Measurements from ENCODE around the gene COPG2.
"Not testable (repeated sequence)": the region's sequence is repeated elsewhere in the genome, so short reads cannot be mapped to it uniquely, and the experiment has no call there.

The COPG2 gene

GRCh38 chr7:130668258-130669084 lies at the start of gene COPG2:
Gene COPG2, minus strand, starts transcription at chr7:130668748. Its CDS starts 80 bp downstream, at chr7:130668668.
- peak; percentile 90 for DNase-seq

DNA sequence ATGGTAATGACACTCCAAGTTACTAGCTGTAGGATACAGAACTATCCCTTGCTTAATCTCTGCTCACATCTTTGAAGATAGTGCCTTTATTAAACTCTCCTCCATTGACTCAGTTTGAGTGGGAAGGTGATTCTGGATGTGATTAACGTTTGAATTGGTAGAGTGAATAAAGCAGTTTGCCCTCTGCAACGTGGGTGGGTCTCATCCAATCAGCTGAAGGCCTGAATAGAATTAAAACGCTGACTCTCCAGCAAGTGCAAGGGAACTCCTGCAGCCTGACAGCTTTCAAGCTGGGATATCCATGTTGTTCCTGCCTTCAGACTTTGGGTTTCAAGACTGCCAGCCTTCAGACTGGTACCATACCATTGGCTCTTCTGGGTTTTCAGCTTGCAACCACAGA lies 43.9 kb upstream of the COPG2 start:
- no peak for DNase-seq

GRCh38 chr7:130708766-130709165 lies 40.2 kb upstream of the COPG2 start:
- no peak for DNase-seq

DNA sequence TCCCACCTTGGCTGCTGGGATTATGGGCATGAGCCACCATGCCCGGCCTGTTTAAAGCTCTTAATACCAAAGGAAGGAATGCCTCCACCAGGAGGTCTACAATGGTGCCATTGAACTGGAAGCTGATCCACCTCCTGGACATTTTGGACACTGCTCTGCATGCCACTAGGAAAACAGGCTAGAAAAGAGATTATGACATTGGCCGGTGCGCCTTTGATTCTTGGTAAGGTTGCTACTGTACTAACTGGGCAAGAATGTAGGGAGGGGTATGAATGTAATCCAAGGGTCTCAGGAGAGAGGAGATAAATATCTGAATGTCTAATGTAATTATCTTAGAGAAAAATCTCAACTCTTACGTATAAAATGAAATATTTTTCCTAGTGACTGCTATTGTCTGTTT lies 39.5 kb upstream of the COPG2 start:
- DNase-seq: no peak

DNA sequence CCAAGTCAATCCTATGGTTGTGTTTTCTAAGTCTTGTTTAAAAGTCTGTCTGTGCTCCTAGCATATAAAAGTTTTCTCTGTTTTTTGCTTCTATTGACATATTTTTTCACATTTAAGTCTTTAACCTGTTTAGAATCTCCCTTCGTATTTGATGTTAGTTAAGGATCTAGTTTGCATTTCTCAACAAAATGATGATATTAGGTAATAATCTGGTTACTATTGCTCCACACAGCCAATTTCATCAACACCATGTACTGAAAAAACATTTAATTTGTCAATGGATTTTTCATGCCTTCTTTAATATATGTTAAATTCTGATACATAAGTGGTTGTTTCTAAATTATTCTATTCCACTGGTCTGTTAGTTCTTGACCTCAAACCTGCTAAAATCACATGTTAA lies 35.3 kb upstream of the COPG2 start:
- no peak for DNase-seq

DNA sequence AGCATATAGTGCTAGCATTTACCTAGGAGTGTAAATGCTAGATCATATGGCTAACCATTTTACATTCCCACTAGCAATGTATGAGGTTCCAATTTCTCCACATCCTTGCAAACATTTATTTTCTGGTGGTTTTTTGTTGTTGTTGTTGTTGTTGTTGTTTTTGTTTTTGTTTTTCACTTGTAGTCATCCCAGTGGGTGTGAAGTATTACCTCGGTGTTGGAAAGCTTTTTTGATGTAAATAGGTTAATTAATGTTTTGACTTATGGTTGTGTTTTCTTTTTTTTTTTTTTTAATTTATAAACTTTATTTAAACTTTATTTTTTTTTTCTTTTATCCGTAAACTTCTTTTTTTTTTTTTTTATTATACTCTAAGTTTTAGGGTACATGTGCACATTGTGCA lies 33.1 kb upstream of the COPG2 start:
- DNase-seq: no peak

DNA sequence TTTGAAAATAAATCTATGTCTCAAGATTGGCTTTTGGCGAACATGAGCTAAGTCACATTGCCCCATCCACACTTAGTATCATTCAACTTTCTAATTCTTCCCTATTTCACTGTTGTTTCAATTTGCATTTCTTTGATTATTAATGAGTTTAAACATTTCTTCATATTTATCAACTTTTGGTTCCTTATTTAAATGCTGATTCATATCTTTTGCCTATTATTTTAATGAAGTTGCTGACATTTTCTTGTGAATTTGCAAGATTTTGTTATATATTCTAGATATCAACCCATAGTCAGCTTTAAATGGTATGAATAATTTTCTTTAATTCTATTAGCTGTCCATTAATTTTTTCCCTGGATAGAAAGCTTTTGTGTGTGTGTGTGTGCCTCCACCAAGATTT lies 32.2 kb upstream of the COPG2 start:
- no peak for DNase-seq

- no peak for DNase-seq
These were observed 31.1 kb upstream of the COPG2 start for GRCh38 chr7:130699686-130700085.

DNA sequence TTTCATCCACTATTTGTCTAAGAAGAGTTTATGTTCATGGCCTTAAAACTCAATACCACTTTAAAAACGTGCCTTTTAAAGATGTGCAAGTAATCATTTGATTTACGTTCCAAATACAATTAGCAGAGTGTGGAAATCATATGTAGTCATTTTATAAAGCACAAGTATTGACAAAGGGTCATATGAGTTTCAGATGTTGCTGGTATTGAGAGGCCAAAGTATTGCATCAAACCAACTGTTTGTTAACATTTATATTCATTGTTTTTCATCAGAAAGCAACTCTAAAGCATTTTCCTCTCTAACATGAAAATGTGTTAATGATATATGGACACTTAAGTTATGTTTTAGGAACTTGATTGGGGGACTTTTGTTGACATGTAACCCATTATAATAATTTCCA lies 29.3 kb upstream of the COPG2 start:
- DNase-seq: no peak

GRCh38 chr7:130695840-130696239 lies 27.3 kb upstream of the COPG2 start:
- DNase-seq: no peak

- DNase-seq: not testable (repeated sequence)
These were observed 23.8 kb upstream of the COPG2 start for GRCh38 chr7:130692396-130692795.

GRCh38 chr7:130689683-130690082 lies 21.1 kb upstream of the COPG2 start:
- no peak for DNase-seq

GRCh38 chr7:130683026-130683425 lies 14.5 kb upstream of the COPG2 start:
- DNase-seq: no peak

- no peak for DNase-seq
These were observed 5.9 kb upstream of the COPG2 start for GRCh38 chr7:130674456-130674855.

- DNase-seq: no peak
These were observed 4.5 kb upstream of the COPG2 start for GRCh38 chr7:130673066-130673465.

DNA sequence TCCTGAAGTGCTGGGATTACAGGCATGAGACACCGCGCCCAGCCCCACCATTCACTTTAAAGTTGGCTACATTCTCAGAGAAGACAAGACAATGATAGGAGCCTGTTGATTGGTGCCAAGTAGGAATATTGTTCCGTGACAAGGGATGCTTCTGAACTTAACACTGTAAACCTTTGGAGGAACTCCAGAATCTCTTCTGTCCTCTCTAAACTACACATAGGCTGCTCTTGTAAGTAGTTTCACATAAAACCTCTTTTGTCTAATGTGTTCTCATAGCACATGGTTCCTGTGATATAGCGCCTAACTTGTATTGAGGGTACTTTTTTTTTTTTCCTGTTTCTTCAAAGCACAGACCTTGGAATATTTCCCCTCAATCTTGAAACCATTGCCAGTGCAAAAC lies 3.6 kb upstream of the COPG2 start:
- no peak for DNase-seq

DNA sequence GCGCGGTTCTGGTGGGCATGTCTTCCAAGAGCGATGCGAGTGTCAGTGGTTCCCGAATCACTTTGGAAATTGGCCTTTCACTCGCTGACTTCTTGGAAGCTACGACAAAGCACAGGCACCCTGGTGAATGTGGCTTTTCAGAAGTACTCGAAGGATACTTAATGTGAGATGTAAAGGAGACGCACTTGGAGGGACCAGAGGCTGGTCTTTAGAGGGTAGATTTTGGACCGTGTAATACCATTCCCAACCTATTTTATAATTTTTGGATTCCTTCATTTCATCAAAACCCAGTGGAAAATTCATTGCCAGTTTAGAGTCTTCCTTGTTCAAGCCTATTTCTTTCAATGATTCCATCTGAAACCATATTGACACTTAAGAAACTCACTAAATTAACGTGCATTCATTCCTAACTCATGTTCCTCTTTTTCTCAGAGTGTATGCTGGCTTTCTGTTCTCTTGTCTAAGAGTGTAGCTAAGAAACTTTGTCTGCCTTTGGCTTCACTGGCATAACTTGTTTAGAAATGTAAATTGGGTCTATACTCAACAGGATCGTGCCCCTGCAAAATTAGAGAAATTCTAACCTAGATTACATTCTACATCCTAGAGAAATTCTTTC lies 645 bp upstream of the COPG2 start:
- DNase-seq: no peak

DNA sequence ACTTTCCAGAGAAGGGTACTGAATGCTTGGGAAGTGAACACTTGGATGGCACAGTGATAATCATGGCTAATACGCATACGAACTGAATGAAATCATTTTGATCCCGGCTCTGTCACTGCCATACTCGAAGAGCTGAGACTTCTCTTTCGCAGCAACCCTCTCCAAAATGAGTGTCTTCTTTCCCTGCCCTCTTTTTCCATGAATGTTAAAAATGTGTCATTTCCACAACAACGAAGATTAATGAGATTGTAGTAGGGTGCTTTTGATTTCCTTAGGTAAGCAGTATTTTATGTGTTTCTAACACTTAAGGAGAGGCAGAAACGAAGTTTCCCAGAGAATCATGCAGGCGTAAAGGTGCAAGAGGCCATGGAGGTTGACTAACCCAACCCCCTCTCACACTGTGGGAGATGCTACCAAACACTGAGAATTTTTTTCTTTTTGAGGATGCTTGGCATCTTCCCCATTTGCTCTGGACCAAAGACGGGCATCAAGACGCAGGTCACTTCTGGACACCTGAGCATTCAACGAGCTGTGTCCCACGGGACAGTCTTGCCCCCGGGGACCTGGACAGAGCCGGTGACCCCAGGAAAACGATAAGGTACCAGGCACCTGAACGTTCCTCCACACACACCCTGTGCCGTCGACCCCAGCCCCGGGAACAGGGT lies 823 bp downstream of the COPG2 start:
- DNase-seq: no peak

GRCh38 chr7:130662426-130662825 lies 6.1 kb downstream of the COPG2 start:
- DNase-seq: no peak

GRCh38 chr7:130655286-130655685 lies 13.3 kb downstream of the COPG2 start:
- no peak for DNase-seq

GRCh38 chr7:130654850-130655249 lies 13.7 kb downstream of the COPG2 start:
- no peak for DNase-seq

DNA sequence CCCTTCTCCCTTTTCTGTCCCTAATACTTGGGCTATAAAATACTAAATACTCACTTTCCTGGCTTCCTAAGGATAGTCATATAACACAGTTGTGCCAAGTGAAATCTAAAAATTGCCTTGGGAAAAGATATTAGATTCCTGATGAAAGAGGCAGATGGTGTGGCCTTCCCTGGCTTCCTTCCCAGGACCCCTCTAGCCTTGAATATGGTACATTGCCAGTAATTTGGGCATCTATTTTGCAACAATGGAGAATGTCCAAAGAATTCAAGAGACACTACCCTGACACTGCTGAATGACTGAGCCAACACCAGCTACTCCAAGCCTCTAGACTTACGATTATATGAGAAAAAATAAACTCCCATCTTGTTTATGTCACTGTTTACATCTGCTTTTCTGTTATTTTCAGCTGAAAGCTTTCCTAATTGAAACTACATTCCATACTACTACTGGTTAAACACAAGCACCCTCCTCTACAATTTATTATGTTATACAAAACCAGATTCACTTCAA lies 17.9 kb downstream of the COPG2 start:
- no peak for DNase-seq

DNA sequence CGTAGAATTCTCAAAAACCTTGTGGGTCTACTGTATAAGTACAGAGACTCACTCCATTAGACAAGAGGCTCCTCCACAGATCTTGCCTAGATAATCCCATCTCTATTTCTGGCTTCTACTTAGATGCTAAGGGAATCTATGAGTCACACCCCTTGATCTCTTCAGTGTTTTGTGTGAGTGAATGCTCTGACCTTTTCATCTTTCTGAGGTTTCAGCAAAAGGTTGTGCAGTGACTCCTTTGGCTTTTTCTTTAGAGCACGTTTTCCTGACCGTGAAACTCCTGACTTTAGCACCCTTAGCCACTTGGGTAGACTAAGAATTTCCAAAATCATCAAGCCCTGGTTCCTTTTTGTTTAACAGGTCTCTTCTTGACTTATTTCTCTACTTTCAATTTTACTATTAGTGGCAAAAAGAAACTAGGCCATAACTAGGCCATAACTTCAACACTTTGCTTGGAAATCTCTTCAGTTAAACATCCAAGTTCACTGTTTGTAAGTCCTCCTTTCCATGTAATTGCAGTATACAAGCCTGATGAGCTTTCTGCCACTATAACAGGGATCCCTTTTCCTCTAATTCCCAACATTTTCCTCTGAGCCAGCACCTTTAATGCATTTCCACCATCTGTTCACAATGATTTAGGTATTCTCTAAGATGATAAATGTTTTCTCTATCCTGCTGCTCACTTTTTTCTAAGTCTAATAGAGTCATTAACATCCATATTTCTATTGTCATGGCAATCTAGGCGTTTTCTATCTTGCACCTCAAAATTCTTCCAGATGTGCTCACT lies 19.4 kb downstream of the COPG2 start:
- DNase-seq: no peak

All from NCI-H2107 (cell line).